Mesenchymal stem cell (in vitro differentiated cells and primary cell): ENCODE results near the gene CTU2.

ENCODE experiments used
- DNase-seq: peaks from one replicate; pipeline ENCODE4 v3.0.0-alpha.2; 2013
- H2AFZ ChIP-seq: one replicate; pipeline ENCODE4 v1.6.1; 2013; ENCODE audit warnings: low read depth, mild to moderate bottlenecking, control low read depth, inconsistent platforms, low read length, moderate library complexity
- H2AK5ac ChIP-seq: 2 replicates; pipeline ENCODE4 v1.6.1; 2013; ENCODE audit warnings: low read length, moderate library complexity, mild to moderate bottlenecking, inconsistent platforms; ENCODE audit not compliant: severe bottlenecking
- H2BK120ac ChIP-seq: one replicate; pipeline ENCODE4 v1.6.1; 2013; ENCODE audit warnings: low read depth, mild to moderate bottlenecking, inconsistent platforms, low read length, moderate library complexity
- H2BK12ac ChIP-seq, 2 experiments: one replicate each; pipeline ENCODE4 v1.6.1; 2013; ENCODE audit warnings: inconsistent platforms in 2 of 2, low read length in 2 of 2, mild to moderate bottlenecking in 2 of 2, moderate library complexity in 2 of 2, control low read depth in 1 of 2
- H2BK15ac ChIP-seq: one replicate; pipeline ENCODE4 v1.6.1; 2013; ENCODE audit warnings: mild to moderate bottlenecking, low read depth, inconsistent platforms; ENCODE audit not compliant: poor library complexity, severe bottlenecking
- H2BK5ac ChIP-seq: 2 replicates; pipeline ENCODE4 v1.6.1; 2013; ENCODE audit warnings: low read depth, mild to moderate bottlenecking, low read length, control low read depth, inconsistent platforms; ENCODE audit not compliant: poor library complexity, severe bottlenecking
- H3K14ac ChIP-seq, 2 experiments: one replicate each; pipeline ENCODE4 v1.6.1; 2013; ENCODE audit warnings: inconsistent platforms in 2 of 2, low read length in 2 of 2, control low read depth in 1 of 2, mild to moderate bottlenecking in 1 of 2, moderate library complexity in 1 of 2
- H3K18ac ChIP-seq, 2 experiments: one replicate each; pipeline ENCODE4 v1.6.1; 2013; ENCODE audit warnings: inconsistent platforms in 2 of 2, low read length in 2 of 2, control low read depth in 1 of 2, low read depth in 1 of 2, mild to moderate bottlenecking in 1 of 2
- H3K23ac ChIP-seq, 2 experiments: one replicate each; pipeline ENCODE4 v1.6.1; 2013; ENCODE audit warnings: inconsistent platforms in 2 of 2, low read length in 2 of 2, mild to moderate bottlenecking in 2 of 2, moderate library complexity in 2 of 2, control low read depth in 1 of 2
- H3K27ac ChIP-seq: 2 replicates; pipeline ENCODE4 v1.5.1; 2013; ENCODE audit warnings: mild to moderate bottlenecking, moderate library complexity, low read length, control low read depth, inconsistent platforms; ENCODE audit not compliant: poor library complexity, severe bottlenecking
- H3K27me3 ChIP-seq, 2 experiments: 2 replicates each; pipeline versions ENCODE4 v1.6.1 to v1.7.0; 2013; ENCODE audit warnings: low read length in 2 of 2, mild to moderate bottlenecking in 2 of 2, moderate library complexity in 2 of 2, control low read depth in 1 of 2, inconsistent platforms in 1 of 2; ENCODE audit not compliant: control insufficient read depth in 1 of 2, insufficient read depth in 1 of 2
- H3K36me3 ChIP-seq, 2 experiments: 2 replicates each; pipeline versions ENCODE4 v1.6.1 to v1.7.0; 2013; ENCODE audit warnings: low read length in 2 of 2, control low read depth in 1 of 2, inconsistent platforms in 1 of 2, low read depth in 1 of 2, mild to moderate bottlenecking in 1 of 2; ENCODE audit not compliant: insufficient read depth in 2 of 2, control insufficient read depth in 1 of 2
- H3K4ac ChIP-seq, 2 experiments: one replicate each; pipeline ENCODE4 v1.6.1; 2013; ENCODE audit warnings: inconsistent platforms in 2 of 2, low read length in 2 of 2, mild to moderate bottlenecking in 2 of 2, moderate library complexity in 2 of 2, control low read depth in 1 of 2, low read depth in 1 of 2
- H3K4me1 ChIP-seq: 2 replicates; pipeline ENCODE4 v1.6.1; 2013; ENCODE audit warnings: low read depth, low read length, control low read depth; ENCODE audit not compliant: control insufficient read depth, insufficient read depth
- H3K4me2 ChIP-seq: 2 replicates; pipeline ENCODE4 v1.6.1; 2013; ENCODE audit warnings: low read length, mild to moderate bottlenecking, inconsistent platforms; ENCODE audit not compliant: poor library complexity, severe bottlenecking
- H3K4me3 ChIP-seq, 2 experiments: 2 replicates each; pipeline versions ENCODE4 v1.5.1 to v1.7.0; 2013; ENCODE audit warnings: low read length in 2 of 2, mild to moderate bottlenecking in 2 of 2, control low read depth in 1 of 2, low read depth in 1 of 2; ENCODE audit not compliant: insufficient read depth in 1 of 2
- H3K79me1 ChIP-seq: replicated peaks from 2 replicates; pipeline ENCODE4 v1.6.1; 2013; ENCODE audit warnings: mild to moderate bottlenecking, control low read depth, low read length, inconsistent platforms; ENCODE audit not compliant: poor library complexity, severe bottlenecking
- H3K9ac ChIP-seq: 2 replicates; pipeline ENCODE4 v1.7.0; 2013; ENCODE audit warnings: mild to moderate bottlenecking, low read length, moderate library complexity
- H3K9me3 ChIP-seq: 2 replicates; pipeline ENCODE4 v1.7.0; 2013; ENCODE audit warnings: mild to moderate bottlenecking, low read length; ENCODE audit not compliant: control insufficient read depth
- H4K8ac ChIP-seq: one replicate; pipeline ENCODE4 v1.6.1; 2013; ENCODE audit warnings: inconsistent platforms, mild to moderate bottlenecking, low read length, moderate library complexity
- H4K91ac ChIP-seq: one replicate; pipeline ENCODE4 v1.6.1; 2013; ENCODE audit warnings: mild to moderate bottlenecking, low read length, inconsistent platforms
- WGBS: methylation state at CpG from one replicate; pipeline ENCODE4 v1.1.7; 2013; ENCODE audit warnings: mixed read lengths; 5-methylcytosine and 5-hydroxymethylcytosine counted together

Gene CTU2

GRCh38 chr16:88724855-88725555 is 18.7 kb downstream of the CTU2 start:
- H3K4ac ChIP-seq, result no peak overlapping the region
- peaks cover 6% of the 10 kb centered on the region for H3K79me1 ChIP-seq
- no peaks in the 10 kb centered on the region for H3K27me3 ChIP-seq
- H3K36me3 ChIP-seq, result peaks cover 74 to 85% of the 10 kb centered on the region in 2 experiments
- 94% methylated on average over 31 of the region's 31 CpGs for WGBS
- no peaks in the 10 kb centered on the region for H3K9me3 ChIP-seq
- H3K18ac ChIP-seq, result no peak overlapping the region
- no peak overlapping the region for H3K4me2 ChIP-seq
- no peak overlapping the region for H3K4me3 ChIP-seq
- no peak overlapping the region for H3K23ac ChIP-seq
- no peak overlapping the region for H4K91ac ChIP-seq
- DNase-seq, result no peak
- H2BK120ac ChIP-seq, result no peak overlapping the region
- H3K14ac ChIP-seq, result no peak overlapping the region
- H2BK5ac ChIP-seq, result no peak overlapping the region
- H2AFZ ChIP-seq, result no peak overlapping the region
- H2BK12ac ChIP-seq, result no peak overlapping the region
- no peak overlapping the region for H3K9ac ChIP-seq
- H2AK5ac ChIP-seq, result no peak overlapping the region
- no peak overlapping the region for H3K27ac ChIP-seq
- peak overlapping the region; percentile 31 for H2BK15ac ChIP-seq
- no peak overlapping the region for H4K8ac ChIP-seq
- H3K4me1 ChIP-seq, result peaks cover 12% of the 10 kb centered on the region

- Histone ChIP-seq H2AK5ac (no peak overlapping the region), H3K23ac (no peak overlapping the region), H3K4me2 (no peak overlapping the region), H4K91ac (no peak overlapping the region), H3K4ac (no peak overlapping the region), H3K36me3 (peaks cover 72 to 83% of the 10 kb centered on the region in 2 experiments), H2BK5ac (no peak overlapping the region), H2BK15ac (no peak overlapping the region), H3K9ac (no peak overlapping the region), H3K4me1 (peaks cover 13% of the 10 kb centered on the region), H3K14ac (no peak overlapping the region), H3K27ac (no peak overlapping the region), H2BK12ac (no peak overlapping the region), H3K9me3 (no peaks in the 10 kb centered on the region), H2AFZ (no peak overlapping the region), H4K8ac (no peak overlapping the region), H2BK120ac (no peak overlapping the region), H3K18ac (no peak overlapping the region), H3K27me3 (no peaks in the 10 kb centered on the region), H3K4me3 (no peak overlapping the region), H3K79me1 (peaks cover 5% of the 10 kb centered on the region)
- WGBS, result 95% methylated on average over 32 of the region's 32 CpGs
- no peak for DNase-seq
These were observed 19.5 kb downstream of the CTU2 start for GRCh38 chr16:88725609-88726407.

GRCh38 chr16:88726408-88726749 is 20.1 kb downstream of the CTU2 start:
- Histone ChIP-seq H3K4me2 (no peak overlapping the region), H3K79me1 (peaks cover 5% of the 10 kb centered on the region), H3K4me3 (no peak overlapping the region), H2BK120ac (no peak overlapping the region), H3K14ac (no peak overlapping the region), H3K9me3 (no peaks in the 10 kb centered on the region), H3K9ac (no peak overlapping the region), H3K27me3 (no peaks in the 10 kb centered on the region), H3K36me3 (peaks cover 72 to 83% of the 10 kb centered on the region in 2 experiments), H3K27ac (no peak overlapping the region), H4K91ac (no peak overlapping the region), H2BK15ac (no peak overlapping the region), H3K4me1 (peaks cover 19% of the 10 kb centered on the region), H2AFZ (no peak overlapping the region), H4K8ac (no peak overlapping the region), H3K23ac (no peak overlapping the region), H3K18ac (no peak overlapping the region), H2AK5ac (no peak overlapping the region), H3K4ac (no peak overlapping the region), H2BK5ac (no peak overlapping the region), H2BK12ac (no peak overlapping the region)
- WGBS, result 91% methylated on average over 16 of the region's 17 CpGs
- DNase-seq, result no peak

GRCh38 chr16:88726981-88727380 is 20.7 kb downstream of the CTU2 start:
- WGBS, result 95% methylated on average over 28 of the region's 28 CpGs
- Histone ChIP-seq H3K4me3 (no peak overlapping the region), H2BK15ac (no peak overlapping the region), H4K91ac (no peak overlapping the region), H3K4me2 (no peak overlapping the region), H3K4ac (no peak overlapping the region), H2BK5ac (no peak overlapping the region), H3K27ac (no peak overlapping the region), H2BK12ac (no peak overlapping the region), H3K14ac (no peak overlapping the region), H3K9me3 (no peaks in the 10 kb centered on the region), H3K79me1 (peaks cover 5% of the 10 kb centered on the region), H2AFZ (no peak overlapping the region), H3K18ac (no peak overlapping the region), H2BK120ac (no peak overlapping the region), H3K9ac (no peak overlapping the region), H4K8ac (no peak overlapping the region), H3K4me1 (peaks cover 22% of the 10 kb centered on the region), H2AK5ac (no peak overlapping the region), H3K36me3 (peaks cover 71 to 83% of the 10 kb centered on the region in 2 experiments), H3K23ac (no peak overlapping the region), H3K27me3 (no peaks in the 10 kb centered on the region)
- DNase-seq, result no peak
